NCI-H187 (cell line): Measurements from ENCODE around the gene ZNF311.
A peak's percentile ranks its signal among the peaks of the same experiment; 100 is the strongest.
"Not testable (repeated sequence)": the region's sequence is repeated elsewhere in the genome, so short reads cannot be mapped to it uniquely, and the experiment has no call there.

Source experiments
- DNase-seq, 2 experiments: peaks; one replicate each; lab custom pipeline; 2025; lab: John Stamatoyannopoulos, UW

Gene ZNF311

DNA sequence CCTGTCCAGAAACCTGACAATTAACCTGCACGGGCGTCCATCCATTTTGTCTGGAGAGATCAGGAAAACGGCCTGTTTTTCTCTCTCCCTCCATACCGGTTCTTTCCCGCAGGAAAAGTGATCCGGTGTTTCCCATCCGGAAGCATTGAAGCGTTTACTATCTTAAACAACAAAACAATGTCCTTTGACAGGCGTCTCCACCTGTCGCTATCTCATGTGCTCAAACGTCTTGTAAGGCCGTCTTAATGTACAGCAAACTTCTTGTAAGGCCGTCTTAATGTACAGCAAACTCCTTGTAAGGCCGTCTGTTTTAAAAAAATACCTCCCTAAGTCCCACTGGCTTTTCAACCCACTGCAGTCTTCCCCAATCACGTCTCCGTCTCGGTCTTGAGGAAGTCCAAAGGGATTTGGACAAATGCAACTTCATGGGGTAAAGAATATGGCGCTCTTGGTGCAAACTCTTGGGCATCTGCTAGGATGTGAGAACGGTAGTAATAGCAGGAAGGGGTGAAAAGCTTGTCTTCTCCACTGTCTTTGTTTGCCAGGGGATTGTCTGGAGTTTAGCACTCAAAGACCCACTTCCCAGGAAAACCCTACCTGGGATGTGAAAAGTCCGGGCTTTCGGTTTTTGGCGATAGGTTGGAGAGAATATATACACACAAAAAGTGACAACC, 51.4 kb downstream of the ZNF311 start:
- no peak for DNase-seq

DNA sequence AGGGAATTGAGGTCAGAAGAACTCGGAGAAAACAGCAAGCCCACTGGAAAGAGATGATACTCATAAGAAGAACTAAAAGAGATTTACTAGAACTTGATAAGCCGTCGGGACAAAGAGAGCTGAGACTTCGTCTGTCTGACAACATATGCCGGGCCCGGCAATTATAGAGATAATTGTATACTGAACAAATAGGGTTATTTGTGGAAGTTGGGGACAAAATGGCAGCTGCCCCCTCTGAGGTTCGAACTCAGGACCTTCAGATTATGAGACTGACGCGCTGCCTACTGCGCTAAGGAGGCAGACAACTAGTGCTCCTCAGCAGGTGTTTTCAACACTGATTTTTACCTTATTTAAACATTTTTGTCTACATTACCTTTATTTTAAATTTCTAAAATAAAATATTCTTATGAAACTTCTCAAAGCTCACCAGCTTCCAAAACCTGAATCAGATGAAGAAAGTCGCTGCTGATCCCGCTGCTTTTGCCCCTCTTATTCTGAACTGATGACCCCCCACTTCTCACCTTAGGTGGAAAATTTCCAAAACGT, 52.0 kb downstream of the ZNF311 start:
- peak in 1 of 2 experiments; percentile 23 for DNase-seq

DNA sequence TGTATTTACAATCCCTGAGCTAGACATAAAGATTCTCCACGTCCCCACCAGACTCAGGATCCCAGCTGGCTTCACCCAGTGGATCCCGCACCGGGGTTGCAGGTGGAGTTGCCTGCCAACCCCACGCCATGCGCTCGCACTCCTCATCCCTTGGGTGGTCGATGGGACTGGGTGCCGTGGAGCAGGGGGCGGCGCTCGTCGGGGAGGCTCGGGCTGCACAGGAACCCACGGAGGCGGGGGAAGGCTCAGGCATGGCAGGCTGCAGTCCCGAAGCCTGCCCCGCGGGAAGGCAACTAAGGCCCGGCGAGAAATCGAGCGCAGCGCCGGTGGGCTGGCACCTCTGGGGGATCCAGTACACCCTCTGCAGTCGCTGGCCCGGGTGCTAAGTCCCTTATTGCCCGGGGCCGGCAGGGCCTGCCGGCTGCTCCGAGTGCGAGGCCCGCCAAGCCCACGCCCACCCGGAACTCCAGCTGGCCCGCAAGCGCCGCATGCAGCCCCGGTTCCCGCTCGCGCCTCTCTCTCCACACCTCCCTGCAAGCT, 55.4 kb downstream of the ZNF311 start:
- DNase-seq = not testable (repeated sequence)

DNA sequence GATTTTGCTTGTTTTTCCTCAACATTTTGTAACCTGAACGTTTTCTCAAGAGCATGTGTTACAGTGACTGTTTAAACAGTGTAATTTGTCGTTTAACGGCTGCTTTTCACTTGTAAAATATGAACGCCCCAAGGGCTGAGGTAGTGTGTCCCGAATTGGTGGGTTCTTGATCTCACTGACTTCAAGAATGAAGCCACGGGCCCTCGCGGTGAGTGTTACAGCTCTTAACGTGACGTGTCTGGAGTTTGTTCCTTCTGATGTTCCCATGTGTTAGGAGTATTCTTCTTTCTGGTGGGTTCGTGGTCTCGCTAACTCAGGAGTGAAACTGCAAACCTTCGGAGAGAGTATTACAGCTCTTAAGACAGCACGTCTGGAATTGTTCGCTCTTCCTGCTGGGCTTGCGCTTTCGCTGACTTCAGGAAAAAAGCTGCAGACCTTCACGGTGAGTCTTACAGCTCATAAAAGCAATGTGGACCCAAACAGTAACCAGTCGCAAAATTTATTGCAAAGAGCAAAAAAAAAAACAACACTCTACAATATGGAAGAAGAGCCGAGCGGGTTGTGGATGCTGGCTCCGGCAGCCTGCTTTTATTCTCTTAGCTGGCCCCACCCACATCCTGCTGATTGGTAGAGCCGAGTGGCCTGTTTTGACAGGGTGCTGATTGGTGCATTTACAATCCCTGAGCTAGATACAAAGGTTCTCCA, 56.2 kb downstream of the ZNF311 start:
- no peak for DNase-seq

DNA sequence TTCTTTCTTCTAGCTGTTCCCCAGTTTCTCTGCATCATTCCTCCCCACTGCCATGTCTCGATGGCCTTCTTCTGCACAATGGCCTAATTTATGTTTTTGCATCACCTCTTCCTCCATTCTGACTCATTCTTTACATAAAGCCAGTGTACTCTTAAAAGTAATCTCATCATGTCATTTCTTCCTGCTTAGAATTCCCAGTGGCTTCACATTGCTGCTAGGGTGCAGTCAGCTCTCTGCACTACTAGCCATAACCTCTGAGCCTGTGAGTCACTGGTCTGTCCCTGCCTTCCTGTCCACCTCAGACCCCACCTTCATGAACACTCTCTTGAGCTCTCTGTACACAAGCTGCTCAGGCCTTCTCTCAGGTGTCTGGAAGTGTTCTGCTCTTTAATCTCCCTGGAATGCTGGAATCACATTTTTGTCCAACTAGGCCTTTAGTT, 57.3 kb downstream of the ZNF311 start:
- DNase-seq = no peak

DNA sequence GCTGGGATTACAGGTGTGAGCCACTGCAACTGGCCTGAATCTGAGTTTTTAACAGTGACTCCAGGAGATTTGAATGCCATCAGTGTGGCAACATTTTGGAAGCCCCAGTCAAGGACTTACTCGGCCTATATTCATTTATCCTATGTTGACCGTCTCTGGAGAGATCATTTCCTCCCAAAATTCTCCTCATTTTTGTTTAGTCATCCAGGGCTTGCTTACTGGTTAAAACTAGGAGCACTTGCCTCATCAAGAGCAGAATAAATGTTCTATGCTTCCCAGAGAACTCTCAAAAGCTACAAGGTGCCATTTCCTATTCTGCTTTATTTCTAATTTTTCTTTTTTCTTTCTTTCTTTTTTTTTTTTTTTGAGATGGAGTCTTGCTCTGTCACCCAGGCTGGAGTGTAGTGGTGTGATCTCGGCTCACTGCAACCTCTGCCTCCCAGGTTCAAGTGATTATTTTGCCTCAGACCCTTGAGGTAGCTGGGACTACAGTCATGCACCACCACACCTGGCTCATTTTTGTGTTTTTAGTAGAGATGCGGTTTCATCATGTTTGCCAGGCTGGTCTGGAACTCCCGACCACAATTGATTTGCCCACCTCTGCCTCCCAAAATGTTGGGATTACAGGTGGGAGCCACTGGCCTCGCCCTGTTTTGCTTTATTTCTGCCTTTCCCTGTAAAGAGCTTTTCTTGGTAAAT, 57.9 kb downstream of the ZNF311 start:
- DNase-seq = no peak

DNA sequence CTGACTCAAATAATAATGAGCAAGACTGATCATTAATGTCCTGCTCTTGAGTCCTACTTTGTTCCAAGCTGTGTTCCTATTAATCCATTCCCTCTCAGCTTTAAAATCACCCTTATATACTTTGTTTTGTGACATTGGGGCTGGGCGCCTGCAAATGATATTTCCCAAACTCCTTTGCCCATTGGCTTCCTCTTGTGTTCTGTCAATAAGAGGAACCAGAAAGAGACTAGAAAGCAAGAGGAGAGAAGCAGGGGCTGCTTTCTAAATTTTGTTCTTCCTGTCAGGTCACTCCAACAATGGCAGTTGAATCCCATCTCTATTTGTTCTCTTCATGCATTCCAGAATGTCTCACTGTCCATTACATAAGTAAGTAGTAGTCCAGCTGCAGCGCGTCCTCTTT, 59.8 kb downstream of the ZNF311 start:
- DNase-seq = no peak
